Activated CD8-positive, alpha-beta memory T cell treated with anti-CD3 and anti-CD28 coated beads, Interleukin-2, amount 50 U/mL, for 48 hours (primary cell): ENCODE measurements around the gene PKMYT1.

Experiments
- DNase-seq: peaks from one replicate; pipeline ENCODE4 v3.0.0-alpha.2; 2020

The PKMYT1 gene

DNA sequence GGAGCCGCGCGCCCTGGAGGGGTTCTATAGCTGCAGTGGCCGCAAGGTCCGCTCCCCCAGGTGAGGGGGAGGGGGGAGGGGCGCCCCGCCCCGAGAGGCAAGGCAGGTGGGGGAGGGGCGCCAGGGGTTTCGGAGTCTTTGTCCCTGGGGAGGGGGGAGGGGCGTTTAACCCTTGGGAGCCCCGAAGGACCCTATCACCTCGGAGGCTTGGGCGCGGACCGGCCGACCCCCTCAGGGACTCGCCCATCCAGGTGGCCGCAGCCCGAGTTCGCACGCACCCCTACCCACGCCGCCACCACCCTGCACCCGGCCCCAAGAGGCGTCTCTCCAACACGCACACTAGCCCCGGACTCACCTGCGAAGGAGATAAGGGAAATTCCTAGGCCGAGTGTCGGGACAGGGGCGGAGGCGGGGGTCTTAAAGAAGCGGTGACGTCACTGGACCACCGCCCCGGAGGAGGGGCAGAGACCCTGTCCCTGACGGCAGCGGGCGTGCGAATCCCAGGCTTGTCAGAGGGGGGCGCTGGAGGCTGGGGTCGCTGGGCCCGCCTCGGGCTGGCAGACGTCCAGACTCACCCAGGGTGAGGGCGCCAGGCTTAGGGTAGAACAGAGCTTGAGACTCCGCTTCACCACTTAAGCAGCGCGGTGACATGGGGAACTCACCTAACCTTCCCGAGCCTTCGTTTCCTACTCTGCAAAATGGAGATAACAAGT is 37.7 kb upstream of the PKMYT1 start, which contains the start of gene CLDN6:
TSS of gene CLDN6 (minus strand) at position 390 of the 713 bp plus-strand sequence. CDS start 2,162 bp downstream, outside the sequence.
- DNase-seq = peak; percentile 80

DNA sequence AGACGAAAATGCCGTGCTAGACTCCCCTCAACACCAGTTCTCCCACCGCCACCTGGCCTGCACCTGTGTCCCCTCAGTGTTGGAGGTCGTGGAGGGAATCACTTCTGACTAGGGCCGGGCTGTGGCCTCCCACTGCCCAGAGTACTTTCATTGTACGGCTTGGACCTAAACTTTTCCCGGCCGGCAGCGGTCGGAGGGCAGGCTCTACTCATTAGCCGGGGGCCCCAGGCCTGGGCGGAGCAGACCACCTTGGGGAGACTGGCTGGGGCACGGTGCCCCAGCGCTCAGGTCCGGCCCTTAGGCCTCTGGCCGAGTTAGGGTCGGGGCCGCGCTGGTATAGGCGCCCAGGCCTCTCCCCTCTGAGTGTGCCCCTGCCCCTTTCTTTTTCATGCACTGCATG is 37.1 kb upstream of the PKMYT1 start:
- DNase-seq = no peak

DNA sequence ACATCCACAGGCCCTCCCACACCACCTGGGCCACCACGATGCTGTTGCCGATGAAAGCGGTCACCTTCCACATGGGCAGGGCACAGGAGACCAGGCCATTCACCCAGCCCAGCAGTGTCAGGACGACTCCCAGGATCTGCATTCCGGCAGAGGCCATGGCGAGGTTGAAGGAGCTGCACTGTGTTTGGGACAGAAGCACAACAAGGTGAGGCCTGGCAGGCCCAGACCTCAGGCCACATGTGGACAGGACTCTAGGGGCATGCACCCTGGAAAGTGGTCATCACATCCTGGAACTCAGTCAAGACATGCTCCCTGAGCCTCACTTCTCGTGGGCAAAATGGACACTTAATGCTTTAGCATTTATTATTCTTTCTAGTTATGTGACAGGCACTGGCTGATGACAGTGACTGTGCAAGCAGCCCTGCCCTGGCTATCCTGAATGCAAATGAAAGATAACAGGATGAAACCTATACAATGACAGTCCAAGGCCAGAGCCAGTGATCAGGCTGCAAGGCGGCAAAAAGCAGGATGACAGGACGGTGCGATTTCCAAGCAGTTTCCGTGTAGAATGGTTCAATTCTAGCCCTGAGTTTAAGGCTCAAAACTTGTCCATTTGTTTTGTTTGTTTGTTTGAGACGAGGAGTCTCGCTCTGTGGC is 35.7 kb upstream of the PKMYT1 start:
- no peak for DNase-seq

DNA sequence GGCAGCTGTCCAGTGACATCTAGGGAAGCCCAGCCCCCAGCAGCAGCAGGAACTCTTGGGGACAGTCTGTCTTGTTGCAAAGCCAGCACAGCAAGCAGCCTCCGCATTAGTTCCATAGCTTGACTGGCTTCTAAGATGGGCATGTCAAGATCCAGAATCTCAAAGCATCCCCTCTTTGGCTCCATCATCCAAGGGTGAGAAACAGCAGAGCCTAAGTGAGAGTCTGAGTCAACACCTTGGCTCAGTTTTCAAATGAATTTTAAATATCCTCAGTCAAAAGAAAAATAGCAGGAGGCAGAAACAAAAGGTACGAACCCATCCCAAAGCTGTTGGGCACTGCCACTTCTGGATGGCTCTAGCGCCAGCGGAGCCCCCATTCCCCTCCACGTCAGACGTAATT is 34.7 kb upstream of the PKMYT1 start:
- no peak for DNase-seq

DNA sequence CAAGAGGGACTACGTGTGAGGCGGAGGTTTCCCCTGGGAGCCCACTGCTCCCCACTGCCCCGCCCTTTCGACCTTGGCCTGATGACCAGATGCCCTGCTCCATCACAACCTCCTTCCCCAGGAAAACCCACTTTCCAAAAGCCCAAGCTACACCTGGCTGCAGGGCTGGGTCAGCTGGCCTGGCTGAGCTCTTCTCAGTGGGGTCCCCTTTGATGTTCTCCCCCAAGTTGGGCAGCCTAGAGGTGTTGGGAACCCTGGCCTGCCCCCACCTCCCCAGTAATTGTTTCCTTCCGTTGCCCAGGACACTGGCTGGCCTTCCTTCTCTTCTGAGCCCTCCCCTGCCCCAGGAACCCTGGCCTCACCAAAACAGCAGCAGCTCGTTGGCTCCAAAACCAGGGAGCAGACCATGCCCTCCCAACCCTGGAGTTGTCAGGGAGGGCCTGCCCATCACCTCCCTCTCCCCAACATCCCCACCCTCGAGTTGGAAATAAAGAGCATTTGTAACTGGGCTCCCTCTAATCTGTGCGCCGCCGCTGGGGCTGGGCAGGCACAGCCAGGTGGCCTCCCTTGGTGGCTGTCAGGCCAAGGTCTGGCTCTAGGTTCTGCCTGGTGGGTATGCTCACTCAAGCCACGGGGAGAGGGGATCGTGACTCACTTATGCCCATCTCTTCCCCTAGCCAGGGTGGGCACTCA is 33.9 kb upstream of the PKMYT1 start:
- DNase-seq = no peak

DNA sequence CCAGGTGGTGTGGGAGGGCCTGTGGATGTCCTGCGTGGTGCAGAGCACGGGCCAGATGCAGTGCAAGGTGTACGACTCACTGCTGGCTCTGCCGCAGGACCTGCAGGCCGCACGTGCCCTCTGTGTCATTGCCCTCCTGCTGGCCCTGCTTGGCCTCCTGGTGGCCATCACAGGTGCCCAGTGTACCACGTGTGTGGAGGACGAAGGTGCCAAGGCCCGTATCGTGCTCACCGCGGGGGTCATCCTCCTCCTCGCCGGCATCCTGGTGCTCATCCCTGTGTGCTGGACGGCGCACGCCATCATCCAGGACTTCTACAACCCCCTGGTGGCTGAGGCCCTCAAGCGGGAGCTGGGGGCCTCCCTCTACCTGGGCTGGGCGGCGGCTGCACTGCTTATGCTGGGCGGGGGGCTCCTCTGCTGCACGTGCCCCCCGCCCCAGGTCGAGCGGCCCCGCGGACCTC is 33.3 kb upstream of the PKMYT1 start:
- DNase-seq = no peak

DNA sequence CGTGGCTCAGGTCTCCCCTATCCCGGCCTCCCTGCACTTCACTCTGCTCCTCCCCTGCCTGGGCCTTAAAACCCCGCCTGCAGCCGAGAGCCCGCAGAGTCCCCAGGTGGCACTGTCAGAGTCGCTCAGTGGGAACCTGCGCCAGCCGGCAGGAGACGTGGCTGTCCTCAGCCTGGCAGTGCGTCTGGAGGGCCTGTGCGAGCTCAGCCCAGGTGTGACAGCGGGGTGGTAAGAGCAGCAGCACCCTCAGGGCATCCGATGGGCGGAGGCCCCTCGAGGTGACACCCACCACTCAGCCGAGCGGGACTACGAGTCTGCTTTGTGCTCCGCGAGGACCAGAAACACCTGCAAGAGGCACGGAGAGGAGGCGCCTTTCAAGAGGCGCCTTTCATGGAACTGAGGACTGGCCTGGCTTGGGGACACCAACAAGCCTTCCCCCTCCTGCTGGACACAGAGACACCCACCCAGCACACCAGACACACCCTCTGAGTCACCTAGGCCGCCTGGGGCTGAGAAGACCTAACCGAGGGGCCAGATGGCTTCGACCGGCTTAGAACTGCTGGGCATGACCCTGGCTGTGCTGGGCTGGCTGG is 32.7 kb upstream of the PKMYT1 start, which contains the start of gene CLDN9:
TSS of gene CLDN9 (plus strand) at position 96 of the 593 bp plus-strand sequence. CDS start at position 536, 440 bp downstream.
- DNase-seq = no peak

DNA sequence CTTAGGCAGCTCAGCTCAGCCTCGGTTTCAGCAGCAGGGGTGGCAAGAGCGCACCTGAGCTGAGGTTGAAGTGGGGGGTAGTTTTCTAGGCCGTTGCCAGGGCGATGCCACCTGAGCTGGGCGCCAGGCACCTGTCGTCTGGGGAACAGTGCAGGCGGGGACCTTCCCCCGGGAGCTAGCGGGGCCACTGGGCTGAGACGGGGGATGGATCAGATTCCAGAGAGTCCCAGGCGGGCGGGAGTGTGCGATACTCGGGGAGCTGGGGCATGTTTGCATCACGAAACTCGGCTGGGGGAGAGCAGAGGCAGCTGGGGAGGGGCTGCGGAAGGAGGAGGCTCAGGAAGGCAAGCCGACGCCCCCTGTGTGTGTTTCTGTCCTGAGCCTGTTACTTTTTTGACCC is 32.0 kb upstream of the PKMYT1 start:
- no peak for DNase-seq

DNA sequence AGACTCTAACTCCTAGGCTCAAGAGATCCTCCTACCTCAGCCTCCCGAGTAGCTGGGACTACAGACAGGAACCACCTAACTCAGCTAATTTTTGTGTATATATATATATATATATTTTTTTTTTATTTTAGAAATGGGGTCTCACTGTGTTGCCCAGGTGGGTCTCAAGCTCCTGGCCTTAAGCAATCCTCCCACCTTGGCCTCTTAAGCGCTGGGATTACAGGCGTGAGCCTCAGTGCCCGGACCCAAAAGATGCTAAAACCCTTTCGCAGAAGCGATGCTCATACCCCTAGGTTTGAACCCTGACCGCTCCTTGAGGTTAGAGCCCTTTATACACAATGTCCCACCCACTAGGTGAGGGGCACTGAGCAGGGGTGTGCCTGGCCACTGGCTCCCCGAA is 30.3 kb upstream of the PKMYT1 start:
- DNase-seq = no peak

DNA sequence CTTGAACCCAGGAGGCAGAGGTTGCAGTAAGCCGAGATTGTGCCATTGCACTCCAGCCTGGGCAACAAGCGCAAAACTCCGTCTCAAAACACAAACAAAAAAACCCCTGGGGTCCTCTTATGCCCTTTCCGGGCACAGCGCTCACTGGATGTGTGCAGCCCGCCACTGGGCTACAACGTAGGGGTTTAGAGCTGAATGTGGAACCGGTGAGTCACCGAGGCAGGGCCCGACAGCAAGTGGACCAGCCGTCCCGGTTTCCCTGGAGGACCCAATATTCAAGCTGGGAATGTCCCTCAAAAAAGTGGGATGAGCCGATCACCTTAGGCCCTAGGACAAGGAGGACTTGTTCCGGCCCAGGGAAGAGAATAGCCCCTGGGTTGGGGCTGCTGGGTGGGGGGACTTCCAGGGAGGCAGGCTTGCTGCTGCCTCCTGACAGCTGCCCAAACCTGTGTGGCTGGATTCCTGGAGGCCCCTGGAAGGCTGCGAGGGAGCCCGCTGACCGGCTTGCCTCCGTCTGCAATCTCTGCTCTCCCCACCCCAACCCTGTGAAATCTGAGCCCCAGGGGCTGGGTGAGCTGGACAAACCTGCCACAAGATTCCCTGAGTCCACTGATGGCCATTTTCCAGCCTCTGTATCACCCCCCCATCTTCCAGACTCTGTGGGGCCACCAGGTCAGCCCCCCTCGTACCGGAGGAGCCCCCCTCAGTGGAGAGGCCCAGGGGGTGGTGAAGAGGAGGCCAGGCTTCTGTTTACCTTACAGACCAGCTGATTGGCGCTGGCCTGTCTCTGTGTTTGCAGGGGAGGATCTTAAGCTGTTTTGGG is 29.5 kb upstream of the PKMYT1 start:
- no peak for DNase-seq

DNA sequence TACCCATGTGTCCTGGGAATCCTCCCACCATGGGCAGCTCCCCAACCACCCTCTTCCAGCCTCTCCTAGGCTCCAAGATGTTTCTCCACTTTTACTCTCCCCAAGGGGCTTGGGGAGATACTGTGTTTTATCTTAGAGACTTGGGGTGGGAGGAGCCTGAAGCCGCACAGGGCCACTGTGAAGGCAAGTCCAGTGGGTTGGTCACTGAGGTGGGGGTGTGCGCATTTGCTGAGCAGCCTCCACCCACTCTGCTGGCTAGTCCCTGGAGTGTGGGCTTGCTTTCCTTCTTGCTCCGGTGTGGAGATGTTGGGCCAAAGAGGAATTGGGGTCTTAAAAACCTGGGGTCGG is 28.4 kb upstream of the PKMYT1 start:
- DNase-seq = no peak

DNA sequence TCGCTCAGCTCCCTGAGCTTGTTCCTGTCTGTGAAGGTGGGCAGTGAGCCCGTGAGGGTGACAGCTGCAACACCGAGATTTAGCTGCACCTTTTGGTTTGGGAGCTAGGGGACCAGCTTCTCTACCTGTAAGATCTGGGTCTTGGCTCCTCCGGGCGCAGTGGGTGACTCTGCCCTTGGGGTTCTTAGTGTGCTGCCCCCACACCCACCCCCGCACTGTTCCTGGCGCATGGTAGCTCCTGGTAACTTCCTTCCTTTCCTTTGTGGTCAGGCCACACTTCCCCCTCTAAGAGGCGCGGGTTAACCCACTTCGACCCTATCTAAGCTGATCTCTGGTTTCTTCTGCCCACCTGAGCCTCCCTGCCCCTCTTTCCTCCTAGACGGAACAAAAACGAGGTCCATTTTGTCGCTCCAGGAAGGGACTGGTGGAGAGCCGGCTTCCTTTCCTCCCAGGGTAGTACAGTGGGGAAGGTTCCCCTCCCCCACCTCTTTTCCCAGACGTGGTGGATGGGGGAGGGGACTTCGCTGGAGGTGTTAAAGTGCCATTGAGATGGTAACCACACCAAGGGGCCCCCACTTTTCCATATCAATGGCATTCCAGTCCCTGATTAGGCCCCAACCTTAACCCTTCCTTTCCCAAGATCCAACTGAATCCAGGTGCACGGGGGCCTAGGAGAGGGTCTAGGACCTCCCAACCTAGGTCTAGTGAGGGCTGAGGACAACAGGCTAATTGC is 27.9 kb upstream of the PKMYT1 start:
- no peak for DNase-seq

DNA sequence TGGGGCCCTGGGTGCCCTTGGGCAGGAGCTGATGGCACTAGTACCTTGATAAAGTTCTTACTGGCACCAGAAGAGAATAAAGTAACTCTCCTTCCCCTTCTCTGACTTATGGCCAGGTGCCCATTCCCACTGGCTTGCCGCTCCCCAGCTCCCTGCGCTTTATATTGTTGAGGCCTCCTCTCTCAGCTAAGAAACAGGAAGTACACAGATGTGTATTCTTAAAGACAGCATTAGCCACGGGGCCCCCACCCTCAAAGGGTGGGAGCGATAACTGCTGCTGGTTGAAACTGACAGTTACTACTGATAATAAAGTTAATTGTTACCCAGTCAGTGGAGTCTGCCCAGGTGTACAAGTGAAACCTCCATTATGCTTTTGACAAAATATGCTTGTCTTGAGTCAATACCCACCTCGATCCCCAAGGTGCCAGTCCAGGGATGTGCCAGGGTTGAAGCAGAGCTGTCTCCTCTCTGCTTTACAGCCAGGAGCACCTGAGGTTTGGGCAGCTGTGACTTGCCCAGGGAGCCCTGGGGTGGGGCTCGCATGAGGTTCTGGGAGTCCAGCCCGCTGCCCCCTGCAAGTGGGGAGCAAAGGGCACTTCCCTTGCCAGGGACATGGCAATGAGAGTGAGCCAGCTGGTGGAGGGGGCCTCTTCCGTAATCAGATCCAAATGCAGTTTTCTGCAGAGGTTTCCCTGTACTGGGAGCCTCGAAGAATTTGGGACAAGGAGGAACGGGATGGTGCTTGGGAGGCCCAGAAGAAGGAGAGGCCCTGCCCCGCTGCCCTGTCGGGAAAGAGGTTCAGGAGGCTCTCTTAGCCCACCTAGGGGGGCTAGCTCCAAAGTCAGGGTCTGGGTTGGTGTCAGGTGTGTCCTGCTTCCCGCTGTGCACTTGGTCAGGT is 27.1 kb upstream of the PKMYT1 start:
- DNase-seq = no peak

DNA sequence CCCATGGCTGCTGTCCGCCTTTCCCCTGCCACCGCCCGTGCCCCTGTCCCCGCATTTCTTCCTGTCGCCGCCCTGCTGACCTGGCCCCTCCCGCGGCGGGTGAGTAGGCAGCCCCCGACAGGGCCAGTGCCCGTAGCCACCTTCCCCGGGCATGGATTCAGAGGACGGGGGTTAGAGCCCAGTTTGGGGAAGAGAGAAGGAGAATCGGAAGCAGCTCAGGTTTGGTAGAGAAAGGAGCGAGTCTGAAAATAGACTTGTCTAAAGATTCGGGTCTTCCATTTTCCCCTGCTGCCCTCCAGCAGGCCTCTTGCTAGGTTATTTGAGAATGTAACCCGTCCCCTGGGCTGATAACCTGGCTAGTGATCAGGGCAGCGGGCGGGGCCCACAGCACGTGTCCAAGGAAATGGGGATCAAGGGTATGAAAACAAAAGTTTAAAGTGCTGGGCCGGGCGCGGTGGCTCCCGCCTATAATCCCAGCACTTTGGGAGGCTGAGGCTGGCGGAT is 24.6 kb upstream of the PKMYT1 start:
- DNase-seq = no peak

DNA sequence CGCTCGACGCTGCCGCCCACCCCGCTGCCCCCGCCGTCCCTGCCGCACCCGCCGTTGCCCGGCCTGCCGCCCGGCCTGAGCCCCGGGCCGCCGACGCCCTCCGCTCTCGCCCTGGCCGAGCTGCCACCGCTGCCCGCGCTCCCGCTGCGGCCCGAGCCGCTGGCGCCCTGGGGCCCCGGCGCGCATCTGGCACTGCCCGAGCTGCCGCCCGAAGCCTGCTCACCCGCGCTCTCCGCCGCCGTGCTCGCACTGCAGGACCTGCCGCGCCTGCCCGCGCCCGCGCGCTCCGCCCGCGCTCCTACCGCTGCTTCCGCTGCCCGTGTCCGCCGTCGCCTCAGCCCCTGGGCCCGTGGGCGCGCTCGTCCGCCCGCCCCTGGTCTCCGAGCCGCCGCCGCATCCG is 24.1 kb upstream of the PKMYT1 start:
- DNase-seq = no peak

DNA sequence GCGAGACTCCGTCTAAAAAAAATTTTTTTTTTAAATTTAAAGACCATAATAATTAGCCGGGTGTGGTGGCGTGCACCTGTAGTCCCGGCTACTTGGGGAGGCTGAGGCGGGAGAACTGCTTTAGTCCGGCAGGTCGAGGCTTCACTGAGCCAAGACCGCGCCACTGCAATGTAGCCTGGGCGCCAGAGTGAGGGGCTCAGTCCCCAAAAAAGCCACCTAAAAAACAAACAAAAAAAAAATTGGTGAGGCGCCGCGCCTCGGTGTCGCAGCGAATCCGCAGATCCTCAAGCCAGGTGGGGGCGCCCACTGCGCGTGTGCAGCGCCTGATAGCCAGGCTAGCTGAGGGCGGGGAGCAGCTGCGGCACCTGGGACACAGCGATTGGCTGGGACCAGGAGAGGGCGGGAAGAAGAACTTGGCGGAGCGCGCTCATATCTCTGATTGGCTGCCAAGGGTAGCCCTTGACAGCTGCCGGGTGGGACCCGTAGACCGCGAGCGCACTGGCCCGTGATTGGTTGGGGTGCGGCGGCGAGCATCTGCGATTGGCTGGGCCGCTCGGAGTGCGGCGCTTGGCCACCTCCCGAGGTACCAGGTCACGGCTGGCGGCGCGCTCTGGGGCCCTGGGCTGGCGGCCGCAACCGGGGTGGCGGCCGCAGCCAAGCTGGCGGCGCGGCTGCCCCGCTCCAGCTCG is 23.5 kb upstream of the PKMYT1 start:
- peak; percentile 96 for DNase-seq

DNA sequence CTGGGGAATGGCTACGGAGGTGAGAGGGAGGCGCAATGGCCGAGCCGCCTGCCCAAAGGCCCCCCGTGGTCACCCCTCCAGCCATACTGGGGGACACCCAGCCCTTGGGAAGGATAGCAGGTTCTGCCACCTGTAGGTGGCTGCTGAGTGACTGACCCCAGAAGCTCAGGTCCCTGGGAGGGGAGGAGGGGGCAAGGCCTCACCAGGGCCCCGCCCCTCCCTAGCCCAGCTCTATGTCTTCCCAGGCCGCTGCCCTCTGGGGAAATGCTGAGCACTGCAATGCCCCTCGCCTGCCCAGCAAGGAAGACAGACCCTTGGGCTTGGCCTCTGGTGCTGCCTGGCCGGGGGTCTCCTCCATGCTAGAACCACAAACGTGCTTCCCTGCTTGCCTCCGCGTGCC is 21.1 kb upstream of the PKMYT1 start:
- no peak for DNase-seq

DNA sequence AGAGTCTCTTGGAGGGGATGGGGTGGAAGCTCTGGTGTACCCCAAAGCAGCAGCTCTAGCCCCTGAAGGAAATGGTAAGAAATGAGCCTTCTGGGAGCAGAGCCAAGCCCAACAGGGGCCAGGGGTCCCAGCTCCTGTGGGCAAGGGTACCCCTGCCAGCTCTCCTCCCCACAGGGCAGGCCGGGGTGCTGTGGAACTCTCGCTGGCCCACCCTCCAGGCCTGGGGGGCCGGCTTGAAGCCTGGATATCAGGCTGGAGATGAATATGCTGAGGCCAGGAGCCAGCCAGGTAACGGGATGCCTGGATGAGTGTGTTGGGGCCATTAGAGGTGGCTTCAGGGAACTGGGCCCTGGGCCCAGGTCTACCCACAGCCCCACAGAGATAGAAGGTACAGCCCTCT is 20.3 kb upstream of the PKMYT1 start:
- DNase-seq = no peak

DNA sequence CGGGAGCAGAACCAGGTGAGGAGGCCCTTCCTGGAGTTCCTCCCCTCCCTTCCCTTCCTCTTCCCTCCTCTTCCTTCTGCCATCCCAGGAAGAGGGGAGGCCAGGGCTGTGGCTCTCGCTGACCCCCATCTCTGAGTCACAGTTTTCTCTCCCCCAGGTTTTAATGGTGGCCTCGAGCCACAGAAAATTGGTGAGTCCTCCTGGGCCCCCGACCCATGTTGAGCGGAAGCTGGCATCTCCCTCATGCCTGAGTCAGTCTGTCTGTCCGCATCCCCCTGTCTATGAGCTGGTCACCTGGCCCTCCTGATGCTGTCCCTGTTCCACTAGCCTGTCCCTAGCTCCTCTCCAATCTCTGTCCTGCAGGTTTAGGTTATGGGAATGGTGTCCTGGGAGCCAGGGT is 19.7 kb upstream of the PKMYT1 start:
- DNase-seq = no peak

DNA sequence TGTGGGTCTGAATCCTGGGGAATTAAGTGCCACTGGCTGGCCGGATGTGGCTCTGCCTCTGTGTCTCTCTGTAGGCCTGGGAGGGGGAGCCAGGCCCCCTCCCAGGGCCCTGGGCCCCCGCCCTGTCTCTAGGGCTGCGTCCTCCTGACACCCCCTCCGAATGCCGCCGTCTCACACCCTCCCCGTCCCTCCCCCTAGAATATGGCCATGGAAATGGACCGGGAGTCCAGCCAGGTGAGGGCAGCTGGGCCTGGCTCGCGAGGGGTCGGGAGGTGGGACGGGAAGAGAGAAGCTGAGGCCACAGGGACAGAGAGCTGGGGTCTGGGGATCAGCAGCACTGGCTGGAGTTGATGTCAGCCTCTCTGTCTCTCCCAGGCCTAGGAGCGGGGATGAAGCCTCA is 16.1 kb upstream of the PKMYT1 start:
- DNase-seq = no peak
